Testis (tissue), 3 donors: ENCODE results near the gene PFKL. TPM values are rescaled to one million over a fixed set of nuclear protein-coding genes. Genes with fewer than 3 reads are reported as not detected.

Experiments used
- DNase-seq: peaks from one replicate; pipeline ENCODE4 v3.0.0-alpha.2; 2019
- H3K27ac ChIP-seq, 2 donors: fragments of 200-600 bp; sonication (generic); one replicate each; pipeline ENCODE4 v1.5.1; 2019
- H3K27me3 ChIP-seq: fragments of 200-600 bp; sonication (generic); one replicate; pipeline ENCODE4 v1.5.1; 2019
- H3K36me3 ChIP-seq: fragments of 200-600 bp; sonication (generic); one replicate; pipeline ENCODE4 v1.5.1; 2017; ENCODE audit warnings: low read depth; ENCODE audit errors: missing control alignments
- H3K4me1 ChIP-seq: fragments of 200-600 bp; sonication (generic); one replicate; pipeline ENCODE4 v1.5.1; 2019
- H3K4me3 ChIP-seq, 2 donors: fragments of 200-600 bp; sonication (generic); one replicate each; pipeline ENCODE4 v1.5.1; 2017 to 2019
- H3K9me3 ChIP-seq: fragments of 200-600 bp; sonication (generic); one replicate; pipeline ENCODE4 v1.5.1; 2017
- POLR2A ChIP-seq: fragments of 450-650 bp; IDR thresholded peaks from one replicate; pipeline ENCODE4 v1.6.1; 2017; ENCODE audit warnings: antibody characterized with exemption, mild to moderate bottlenecking, moderate library complexity
- WGBS, 2 donors: methylation state at CpG; one replicate each; pipeline ENCODE4 v1.1.5; 2018; 5-methylcytosine and 5-hydroxymethylcytosine counted together
- intact Hi-C: fragments of 100-400 bp; cut with DNase I; formaldehyde crosslinking; loops from one replicate; pipeline ENCODE4 v1.15.1; 2023; ENCODE audit warnings: low total_unique reads
- polyA plus RNA-seq: library from polyadenylated mRNA; stranded (reverse); fragments of 350-450 nt; fragmentation: Illumina TruSeq; extraction: RNeasy Lipid Tissue Mini Kit (QIAGEN cat#74804); gene quantifications from one replicate; pipeline ENCODE4 v1.2.3, GENCODE V29; 2014; ENCODE audit warnings: low read depth, low replicate concordance; ENCODE audit not compliant: insufficient read depth
- total RNA-seq, 2 donors: library from RNA; depleted of rRNA; stranded (reverse); fragments of >200 nt; gene quantifications; one replicate each; pipeline ENCODE4 v1.2.3, GENCODE V29; 2016
- TF ChIP-seq, protein P1 (sequence below), 3 experiments: fragments of 450-650 bp in 2 of 3; fragments of 200-600 bp in 1 of 3; sonication (generic) in 1 of 3; IDR thresholded peaks; one replicate each; pipeline ENCODE4 v1.5.1; 2016 to 2019; ENCODE audit warnings: antibody characterized with exemption in 3 of 3, mild to moderate bottlenecking in 2 of 3, moderate library complexity in 1 of 3

Gene PFKL
- total and polyA plus RNA-seq, 3 donors from 2014 or later: 132 to 298 (median 213) TPM

- Histone ChIP-seq H3K9me3 (no peaks in the 10 kb centered on the region), H3K27ac (no peak overlapping the region), H3K27me3 (no peaks in the 10 kb centered on the region), H3K36me3 (no peaks in the 10 kb centered on the region), H3K4me1 (no peaks in the 10 kb centered on the region), H3K4me3 (no peak overlapping the region)
- WGBS, 2 donors: 85 to 90% methylated on average over 11 to 12 of the region's 12 CpGs
- intact Hi-C loops: no loop called here
- DNase-seq: no peak
- TF ChIP-seq, protein P1, sequence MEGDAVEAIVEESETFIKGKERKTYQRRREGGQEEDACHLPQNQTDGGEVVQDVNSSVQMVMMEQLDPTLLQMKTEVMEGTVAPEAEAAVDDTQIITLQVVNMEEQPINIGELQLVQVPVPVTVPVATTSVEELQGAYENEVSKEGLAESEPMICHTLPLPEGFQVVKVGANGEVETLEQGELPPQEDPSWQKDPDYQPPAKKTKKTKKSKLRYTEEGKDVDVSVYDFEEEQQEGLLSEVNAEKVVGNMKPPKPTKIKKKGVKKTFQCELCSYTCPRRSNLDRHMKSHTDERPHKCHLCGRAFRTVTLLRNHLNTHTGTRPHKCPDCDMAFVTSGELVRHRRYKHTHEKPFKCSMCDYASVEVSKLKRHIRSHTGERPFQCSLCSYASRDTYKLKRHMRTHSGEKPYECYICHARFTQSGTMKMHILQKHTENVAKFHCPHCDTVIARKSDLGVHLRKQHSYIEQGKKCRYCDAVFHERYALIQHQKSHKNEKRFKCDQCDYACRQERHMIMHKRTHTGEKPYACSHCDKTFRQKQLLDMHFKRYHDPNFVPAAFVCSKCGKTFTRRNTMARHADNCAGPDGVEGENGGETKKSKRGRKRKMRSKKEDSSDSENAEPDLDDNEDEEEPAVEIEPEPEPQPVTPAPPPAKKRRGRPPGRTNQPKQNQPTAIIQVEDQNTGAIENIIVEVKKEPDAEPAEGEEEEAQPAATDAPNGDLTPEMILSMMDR (IDR thresholded peaks at IDR 0.05): no peak
Measured at GRCh38 chr21:44262338-44263056, 37.4 kb upstream of the PFKL start.

DNA sequence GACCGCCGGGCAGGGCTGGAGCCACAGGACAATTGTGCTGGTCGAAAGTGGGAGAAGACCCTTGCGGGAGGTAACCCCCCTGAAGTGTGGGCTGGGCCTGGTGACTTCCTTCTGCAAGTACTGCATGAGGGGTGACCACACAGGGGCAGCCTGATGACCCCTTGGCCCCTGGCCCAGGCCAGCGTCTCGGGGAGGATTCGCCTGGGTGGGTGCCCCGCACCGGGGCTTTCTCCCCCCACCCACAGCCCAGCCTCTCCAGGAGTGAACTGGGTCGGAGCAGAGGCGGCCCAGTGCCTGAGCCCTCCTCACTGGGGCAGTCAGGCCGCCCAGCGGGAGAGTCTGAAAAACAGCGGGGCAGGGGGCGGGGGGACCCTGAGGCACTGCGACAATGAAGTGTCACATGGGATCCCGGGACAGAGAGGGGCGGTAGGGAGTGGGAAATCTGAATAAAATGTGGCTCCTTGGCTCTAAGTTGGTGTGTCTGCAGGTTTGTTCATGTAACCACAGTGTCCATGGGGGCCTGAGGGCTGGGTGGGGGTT is 36.6 kb upstream of the PFKL start:
- no peaks in the 10 kb centered on the region for H3K4me1 ChIP-seq

GRCh38 chr21:44263768-44264167 is 36.1 kb upstream of the PFKL start:
- H3K36me3 ChIP-seq: no peaks in the 10 kb centered on the region
- TF ChIP-seq, protein P1 (IDR thresholded peaks at IDR 0.05): no peak
- no peak for TF ChIP-seq POLR2A
- WGBS, 2 donors: 76 to 77% methylated on average over 4 of the region's 4 CpGs
- DNase-seq: no peak
- intact Hi-C loops: no loop called here
- no peaks in the 10 kb centered on the region for H3K4me1 ChIP-seq
- no peaks in the 10 kb centered on the region for H3K27me3 ChIP-seq
- no peaks in the 10 kb centered on the region for H3K9me3 ChIP-seq
- no peak overlapping the region for H3K27ac ChIP-seq
- H3K4me3 ChIP-seq: no peak overlapping the region

More for the DNA sequence above, 36.6 kb upstream of the PFKL start:
- Histone ChIP-seq H3K27me3 (no peaks in the 10 kb centered on the region), H3K27ac (no peak overlapping the region), H3K36me3 (no peaks in the 10 kb centered on the region), H3K4me3 (no peak overlapping the region), H3K9me3 (no peaks in the 10 kb centered on the region)
- no peak for DNase-seq
- no peak for TF ChIP-seq POLR2A
- TF ChIP-seq, protein P1 (IDR thresholded peaks at IDR 0.05): no peak
- intact Hi-C loops: no loop called here
- 83 to 84% methylated on average over 13 to 18 of the region's 18 CpGs for WGBS, 2 donors

GRCh38 chr21:44265734-44266270 is 34.1 kb upstream of the PFKL start:
- H3K4me3 ChIP-seq: no peak overlapping the region
- no peaks in the 10 kb centered on the region for H3K27me3 ChIP-seq
- no peaks in the 10 kb centered on the region for H3K4me1 ChIP-seq
- no peak for DNase-seq
- no peaks in the 10 kb centered on the region for H3K36me3 ChIP-seq
- H3K9me3 ChIP-seq: no peaks in the 10 kb centered on the region
- intact Hi-C loops: no loop called here
- 94 to 98% methylated on average over 9 to 17 of the region's 17 CpGs for WGBS, 2 donors
- no peak overlapping the region for H3K27ac ChIP-seq
- no peak for TF ChIP-seq POLR2A
- TF ChIP-seq, protein P1 (IDR thresholded peaks at IDR 0.05): no peak
